Measurements from ENCODE around the gene TLR4.

TLR4 gene

GRCh38 chr9:117687532-117687931 lies 16.7 kb upstream of the TLR4 start:
- TF ChIP-seq CTCF (IDR thresholded peaks at IDR 0.05; ENCODE audit: low read depth, low read length) = no peak
- no peak for DNase-seq (ENCODE audit: low read depth, low spot score)
- in situ Hi-C loops (cut with HindIII; ENCODE audit: low sequenced_read_pairs) = no loop called here
- H3K4me3 ChIP-seq (ENCODE audit: low read depth, low read length) = no peak overlapping the region

- no peak for TF ChIP-seq CTCF (IDR thresholded peaks at IDR 0.05; ENCODE audit: low read depth, low read length)
- no peak overlapping the region for H3K4me3 ChIP-seq (ENCODE audit: low read depth, low read length)
- in situ Hi-C loops (cut with HindIII; ENCODE audit: low sequenced_read_pairs) = no loop called here
- peak; percentile 24 for DNase-seq (ENCODE audit: low read depth, low spot score)
These were observed 12.8 kb upstream of the TLR4 start for GRCh38 chr9:117691367-117691766.

GRCh38 chr9:117696154-117696553 lies 8.0 kb upstream of the TLR4 start:
- TF ChIP-seq CTCF (IDR thresholded peaks at IDR 0.05; ENCODE audit: low read depth, low read length) = no peak
- H3K4me3 ChIP-seq (ENCODE audit: low read depth, low read length) = no peak overlapping the region
- no peak for DNase-seq (ENCODE audit: low read depth, low spot score)
- in situ Hi-C loops (cut with HindIII; ENCODE audit: low sequenced_read_pairs) = no loop called here

- H3K4me3 ChIP-seq (ENCODE audit: low read depth, low read length) = no peak overlapping the region
- DNase-seq (ENCODE audit: low read depth, low spot score) = no peak
- no peak for TF ChIP-seq CTCF (IDR thresholded peaks at IDR 0.05; ENCODE audit: low read depth, low read length)
- in situ Hi-C loops (cut with HindIII; ENCODE audit: low sequenced_read_pairs) = no loop called here
These were observed 7.2 kb upstream of the TLR4 start for GRCh38 chr9:117697046-117697445.

- DNase-seq (ENCODE audit: low read depth, low spot score) = no peak
- peak overlapping the region; percentile 52 for H3K4me3 ChIP-seq (ENCODE audit: low read depth, low read length)
- in situ Hi-C loops (cut with HindIII; ENCODE audit: low sequenced_read_pairs) = no loop called here
- TF ChIP-seq CTCF (IDR thresholded peaks at IDR 0.05; ENCODE audit: low read depth, low read length) = no peak
These were observed 666 bp upstream of the TLR4 start for GRCh38 chr9:117703537-117703936.

GRCh38 chr9:117704597-117704996 lies 394 bp downstream of the TLR4 start:
- in situ Hi-C loops (cut with HindIII; ENCODE audit: low sequenced_read_pairs) = no loop called here
- no peak for DNase-seq (ENCODE audit: low read depth, low spot score)
- TF ChIP-seq CTCF (IDR thresholded peaks at IDR 0.05; ENCODE audit: low read depth, low read length) = no peak
- H3K4me3 ChIP-seq (ENCODE audit: low read depth, low read length) = peak overlapping the region; percentile 52

- in situ Hi-C loops (cut with HindIII; ENCODE audit: low sequenced_read_pairs) = no loop called here
- no peak for TF ChIP-seq CTCF (IDR thresholded peaks at IDR 0.05; ENCODE audit: low read depth, low read length)
- peak overlapping the region; percentile 52 for H3K4me3 ChIP-seq (ENCODE audit: low read depth, low read length)
- no peak for DNase-seq (ENCODE audit: low read depth, low spot score)
These were observed 1.2 kb downstream of the TLR4 start for GRCh38 chr9:117705386-117705785.
